ENCODE results near the gene PIH1D2.

DNA sequence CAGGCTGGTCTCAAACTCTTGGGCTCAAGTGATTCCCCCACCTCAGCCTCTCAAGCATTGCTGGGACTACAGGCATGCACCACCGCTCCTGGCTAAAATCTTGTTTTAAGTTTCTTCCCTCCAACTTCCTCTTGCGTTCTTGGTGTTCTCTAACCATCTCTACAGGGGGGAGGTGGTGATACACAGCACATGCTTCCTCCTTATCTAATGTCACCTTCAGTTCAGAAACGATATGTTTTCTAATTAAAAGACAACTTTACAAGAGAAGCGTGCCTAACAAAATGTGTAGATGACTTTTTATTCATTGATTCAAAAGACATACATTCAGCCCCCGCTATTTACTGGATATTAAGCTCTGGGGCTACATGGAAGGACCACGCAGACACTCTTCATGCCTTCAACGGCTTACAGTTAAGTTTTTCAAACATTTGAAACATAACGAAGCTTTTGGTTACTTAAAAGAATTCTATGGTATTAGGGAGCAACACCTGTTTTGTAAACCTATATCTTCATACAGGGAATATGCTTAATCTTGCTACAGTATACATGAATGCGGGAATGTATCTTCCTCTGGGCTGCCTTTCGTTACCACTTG lies 49.5 kb downstream of the PIH1D2 start:
- TF ChIP-seq, protein P1, sequence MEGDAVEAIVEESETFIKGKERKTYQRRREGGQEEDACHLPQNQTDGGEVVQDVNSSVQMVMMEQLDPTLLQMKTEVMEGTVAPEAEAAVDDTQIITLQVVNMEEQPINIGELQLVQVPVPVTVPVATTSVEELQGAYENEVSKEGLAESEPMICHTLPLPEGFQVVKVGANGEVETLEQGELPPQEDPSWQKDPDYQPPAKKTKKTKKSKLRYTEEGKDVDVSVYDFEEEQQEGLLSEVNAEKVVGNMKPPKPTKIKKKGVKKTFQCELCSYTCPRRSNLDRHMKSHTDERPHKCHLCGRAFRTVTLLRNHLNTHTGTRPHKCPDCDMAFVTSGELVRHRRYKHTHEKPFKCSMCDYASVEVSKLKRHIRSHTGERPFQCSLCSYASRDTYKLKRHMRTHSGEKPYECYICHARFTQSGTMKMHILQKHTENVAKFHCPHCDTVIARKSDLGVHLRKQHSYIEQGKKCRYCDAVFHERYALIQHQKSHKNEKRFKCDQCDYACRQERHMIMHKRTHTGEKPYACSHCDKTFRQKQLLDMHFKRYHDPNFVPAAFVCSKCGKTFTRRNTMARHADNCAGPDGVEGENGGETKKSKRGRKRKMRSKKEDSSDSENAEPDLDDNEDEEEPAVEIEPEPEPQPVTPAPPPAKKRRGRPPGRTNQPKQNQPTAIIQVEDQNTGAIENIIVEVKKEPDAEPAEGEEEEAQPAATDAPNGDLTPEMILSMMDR (IDR thresholded peaks at IDR 0.05), result no peak
- TF ChIP-seq POLR2A (IDR thresholded peaks at IDR 0.05), result no peak

Measured in lower leg skin (tissue), 3 donors.